Upper lobe of right lung (tissue), 1 donor: ENCODE results near the gene CTSH. TPM values are rescaled to one million over a fixed set of nuclear protein-coding genes. Genes with fewer than 3 reads are reported as not detected.
A peak's percentile ranks its signal among the peaks of the same experiment; 100 is the strongest.

ENCODE experiments used
- ATAC-seq: fragments of 200-7000 bp; cut with Tn5 transposase; one replicate; pipeline ENCODE4 v1.9.1; 2020; ENCODE audit warnings: mild to moderate bottlenecking, moderate library complexity
- DNase-seq: peaks from one replicate; pipeline ENCODE4 v3.0.0-alpha.2; 2020
- H3K27ac ChIP-seq: fragments of 200-600 bp; one replicate; pipeline ENCODE4 v1.8.0; 2022
- H3K27me3 ChIP-seq: fragments of 200-600 bp; one replicate; pipeline ENCODE4 v1.8.0; 2022; ENCODE audit warnings: mild to moderate bottlenecking
- H3K36me3 ChIP-seq: fragments of 200-600 bp; one replicate; pipeline ENCODE4 v1.8.0; 2022
- H3K4me1 ChIP-seq: fragments of 200-600 bp; one replicate; pipeline ENCODE4 v1.8.0; 2022
- H3K4me3 ChIP-seq: fragments of 200-600 bp; one replicate; pipeline ENCODE4 v1.8.0; 2022; ENCODE audit warnings: mild to moderate bottlenecking
- H3K9me3 ChIP-seq: fragments of 200-600 bp; one replicate; pipeline ENCODE4 v1.8.0; 2022
- CTCF ChIP-seq: fragments of 200-600 bp; IDR thresholded peaks from one replicate; pipeline ENCODE4 v1.8.0; 2022; ENCODE audit warnings: antibody characterized with exemption
- intact Hi-C: fragments of 100-400 bp; cut with DNase I; formaldehyde crosslinking; loops from one replicate; pipeline ENCODE4 v1.11.0; 2022
- total RNA-seq: library from RNA; stranded (reverse); fragmentation: NEBNext Ultra II Directional; extraction: Animal tissue kit (Norgen Biotek cat#: 25700); gene quantifications from one replicate; pipeline ENCODE4 v1.2.1, GENCODE V29; 2021
- donor health status: DM: no; HTN: yes; CAD: no; lungs with severe emphysema.

Gene CTSH
- total RNA-seq, 1 donor from 2014 or later = 1,018 TPM

- no peak overlapping the region for H3K4me3 ChIP-seq
- no peaks in the 10 kb centered on the region for H3K9me3 ChIP-seq
- no peak overlapping the region for H3K27ac ChIP-seq
- TF ChIP-seq CTCF = no peak
- ATAC-seq (peak; percentile 9), DNase-seq (no peak)
- no peaks in the 10 kb centered on the region for H3K27me3 ChIP-seq
- no peaks in the 10 kb centered on the region for H3K4me1 ChIP-seq
- intact Hi-C loops = no loop called here
- no peaks in the 10 kb centered on the region for H3K36me3 ChIP-seq
Observed at GRCh38 chr15:78960308-78960707, 15.5 kb upstream of the CTSH start.

GRCh38 chr15:78959360-78959759 lies 14.5 kb upstream of the CTSH start:
- H3K36me3 ChIP-seq = no peaks in the 10 kb centered on the region

GRCh38 chr15:78957416-78958093 lies 12.7 kb upstream of the CTSH start:
- H3K4me3 ChIP-seq = no peak overlapping the region
- no peak overlapping the region for H3K27ac ChIP-seq
- no peaks in the 10 kb centered on the region for H3K27me3 ChIP-seq
- H3K9me3 ChIP-seq = no peaks in the 10 kb centered on the region
- no peak for ATAC-seq
- peaks cover 3% of the 10 kb centered on the region for H3K4me1 ChIP-seq
- no peak for DNase-seq
- no peaks in the 10 kb centered on the region for H3K36me3 ChIP-seq
- no peak for TF ChIP-seq CTCF
- intact Hi-C loops = no loop called here

More at GRCh38 chr15:78959360-78959759, 14.5 kb upstream of the CTSH start:
- no peak overlapping the region for H3K27ac ChIP-seq
- TF ChIP-seq CTCF = no peak
- no peak overlapping the region for H3K4me3 ChIP-seq
- ATAC-seq (no peak), DNase-seq (no peak)
- H3K27me3 ChIP-seq = no peaks in the 10 kb centered on the region
- H3K4me1 ChIP-seq = no peaks in the 10 kb centered on the region
- H3K9me3 ChIP-seq = no peaks in the 10 kb centered on the region
- intact Hi-C loops = no loop called here

- H3K36me3 ChIP-seq = no peaks in the 10 kb centered on the region
- no peak overlapping the region for H3K27ac ChIP-seq
- no peak for ATAC-seq
- H3K4me3 ChIP-seq = no peak overlapping the region
- no peak for DNase-seq
- no peaks in the 10 kb centered on the region for H3K27me3 ChIP-seq
- H3K9me3 ChIP-seq = no peaks in the 10 kb centered on the region
- intact Hi-C loops = no loop called here
- TF ChIP-seq CTCF = no peak
- peaks cover 10% of the 10 kb centered on the region for H3K4me1 ChIP-seq
Observed at GRCh38 chr15:78956937-78957336, 12.1 kb upstream of the CTSH start.

- H3K27me3 ChIP-seq = no peaks in the 10 kb centered on the region
- ATAC-seq (no peak), DNase-seq (no peak)
- no peak for TF ChIP-seq CTCF
- intact Hi-C loops = no loop called here
- H3K4me3 ChIP-seq = no peak overlapping the region
- no peaks in the 10 kb centered on the region for H3K36me3 ChIP-seq
- H3K27ac ChIP-seq = no peak overlapping the region
- peaks cover 22% of the 10 kb centered on the region for H3K4me1 ChIP-seq
- no peaks in the 10 kb centered on the region for H3K9me3 ChIP-seq
Observed at GRCh38 chr15:78955355-78955754, 10.5 kb upstream of the CTSH start.

GRCh38 chr15:78951841-78952238 lies 7.0 kb upstream of the CTSH start:
- Histone ChIP-seq H3K4me3 (no peak overlapping the region), H3K36me3 (no peaks in the 10 kb centered on the region), H3K4me1 (peaks cover 22% of the 10 kb centered on the region), H3K9me3 (no peaks in the 10 kb centered on the region), H3K27ac (peak overlapping the region; percentile 80), H3K27me3 (no peaks in the 10 kb centered on the region)
- ATAC-seq = peak; percentile 89
- intact Hi-C loops = no loop called here
- no peak for DNase-seq
- TF ChIP-seq CTCF = no peak
